ENCODE data around the gene ASF1A. TPM values are rescaled to one million over a fixed set of nuclear protein-coding genes. Genes with fewer than 3 reads are reported as not detected.

Gene ASF1A
- total and polyA plus RNA-seq, 2 of the 13 experiments (the other 11 are each of a cell fraction or from before 2014, with no cell fraction given) = 14.5 to 49.9 TPM

GRCh38 chr6:118893807-118894424 is at the start of gene ASF1A (continued):
- TF ChIP-seq FOXP4 (CRISPR knock-in tag; IDR thresholded peaks at IDR 0.05) (peak; percentile 60; the same call in 1 of the 2 replicates), TERF1 (CRISPR knock-in tag; IDR thresholded peaks at IDR 0.05) (no peak), ZNF383 (CRISPR knock-in tag; IDR thresholded peaks at IDR 0.05; ENCODE audit: borderline replicate concordance) (no peak), HDAC2 (CRISPR knock-in tag; IDR thresholded peaks at IDR 0.05) (peak; percentile 93), ZNF780A (CRISPR knock-in tag; IDR thresholded peaks at IDR 0.05) (no peak), ZFP36 (IDR thresholded peaks at IDR 0.05; ENCODE audit: borderline replicate concordance, low read depth, low read length, partially characterized antibody) (no peak), THAP8 (CRISPR knock-in tag; IDR thresholded peaks at IDR 0.05; ENCODE audit: borderline replicate concordance) (no peak), TMF1 (CRISPR knock-in tag; IDR thresholded peaks at IDR 0.05; ENCODE audit: low read depth) (no peak; the same call in 1 of the 2 replicates), MED8 (CRISPR knock-in tag; IDR thresholded peaks at IDR 0.05; ENCODE audit: insufficient replicate concordance) (no peak), LRRFIP1 (CRISPR knock-in tag; conservative IDR thresholded peaks at IDR 0.05) (no peak), MEIS1 (CRISPR knock-in tag; IDR thresholded peaks at IDR 0.05; ENCODE audit: borderline replicate concordance) (no peak), ZKSCAN1 (IDR thresholded peaks at IDR 0.05; ENCODE audit: low read length) (no peak; the same call in 1 of the 2 replicates), ARNT (IDR thresholded peaks at IDR 0.05) (no peak), ZNF234 (CRISPR knock-in tag; conservative IDR thresholded peaks at IDR 0.05) (no peak), BCLAF1 (IDR thresholded peaks at IDR 0.05) (no peak), HIVEP1 (CRISPR knock-in tag; IDR thresholded peaks at IDR 0.05) (no peak), TFE3 (CRISPR knock-in tag; IDR thresholded peaks at IDR 0.05) (no peak), ZNF879 (CRISPR knock-in tag; IDR thresholded peaks at IDR 0.05) (peak; percentile 81; the same call in 1 of the 2 replicates), KAT8 (CRISPR knock-in tag; IDR thresholded peaks at IDR 0.05) (peak; percentile 89)
